Fibroblast of skin of back (primary cell): ENCODE data around the gene GH2. TPM values are rescaled to one million over a fixed set of nuclear protein-coding genes. Genes with fewer than 3 reads are reported as not detected.
"Not testable (repeated sequence)": the region's sequence is repeated elsewhere in the genome, so short reads cannot be mapped to it uniquely, and the experiment has no call there.

Experiments
- DNase-seq: peaks from one replicate; pipeline ENCODE4 v3.0.0-alpha.2; 2013
- polyA plus RNA-seq, 2 experiments: library from polyadenylated mRNA; unstranded; fragments of 120-200 nt; gene quantifications; one replicate each; pipeline ENCODE4 v1.2.1, GENCODE V29; 2013; ENCODE audit not compliant: insufficient read length in 2 of 2

Gene GH2
- not detected for polyA plus RNA-seq (2013, experiment 1 of 2; ENCODE audit: insufficient read length)
- polyA plus RNA-seq (2013, experiment 2 of 2; ENCODE audit: insufficient read length), result not detected

DNA sequence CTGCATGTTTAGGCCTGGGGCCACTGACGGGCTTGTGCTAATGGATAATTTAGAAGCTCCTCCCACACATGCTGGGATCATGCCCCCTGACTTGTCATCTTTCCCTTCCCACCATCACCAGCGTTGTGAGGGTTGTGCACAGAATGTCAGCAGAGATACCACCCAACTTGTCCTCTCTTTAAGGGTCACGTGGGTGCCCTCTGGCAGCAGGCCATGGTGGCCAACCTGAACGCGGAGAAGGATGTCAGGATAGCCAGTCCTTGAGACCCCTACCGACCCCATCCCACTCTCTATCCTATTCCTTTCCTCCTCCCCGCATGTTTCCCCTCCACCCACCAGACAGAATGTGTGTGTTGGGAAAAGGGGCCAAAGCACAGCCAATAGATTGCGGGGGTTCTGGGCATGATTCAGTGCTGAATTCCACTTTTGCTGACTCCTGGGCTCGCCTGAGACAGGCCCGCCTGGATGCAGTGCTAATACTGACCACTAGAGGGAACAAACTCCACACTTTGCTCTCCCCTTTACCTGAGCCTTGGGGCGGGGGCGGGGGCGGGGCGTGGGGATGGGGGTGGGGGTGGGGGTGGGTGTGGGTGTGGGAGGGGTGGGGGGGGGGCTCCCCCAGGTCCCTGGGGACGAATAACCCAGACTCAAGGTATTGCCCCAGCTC, at the start of gene GH2:
TSS of gene GH2 (minus strand) at position 10 of the 667 bp plus-strand sequence. CDS start 143 bp downstream, outside the sequence.
- peak; percentile 45 for DNase-seq

DNA sequence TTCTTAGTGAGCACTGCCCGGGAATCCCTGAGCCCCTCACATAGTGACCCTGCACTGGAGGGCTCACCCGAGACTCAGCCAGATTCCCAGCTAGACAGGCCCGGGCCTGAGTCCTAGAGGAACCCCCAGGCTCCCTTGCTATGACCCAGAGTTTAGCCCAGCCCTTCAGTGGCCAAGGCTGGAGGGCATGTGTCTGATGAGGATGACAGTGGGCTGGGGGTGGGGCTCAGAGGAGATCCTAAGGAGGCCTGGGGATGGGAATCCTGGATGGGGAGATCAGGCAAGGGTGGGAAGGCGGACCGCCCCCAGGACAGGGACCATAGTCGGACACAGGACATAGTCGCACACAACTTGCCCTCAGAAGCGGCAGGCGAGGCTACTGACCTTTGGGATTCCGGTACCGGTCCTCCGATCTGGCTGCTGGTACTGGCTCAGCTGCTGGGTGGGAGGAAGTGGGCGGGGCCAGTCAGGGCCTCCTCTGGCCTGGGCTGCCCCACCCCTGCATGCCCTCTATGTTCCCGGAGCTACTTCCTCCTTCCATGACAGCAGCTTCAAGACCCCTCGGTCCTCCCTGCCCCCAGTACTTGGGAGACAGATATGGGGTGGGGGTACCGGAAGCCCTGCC, 49.3 kb upstream of the GH2 start:
- DNase-seq, result no peak

DNA sequence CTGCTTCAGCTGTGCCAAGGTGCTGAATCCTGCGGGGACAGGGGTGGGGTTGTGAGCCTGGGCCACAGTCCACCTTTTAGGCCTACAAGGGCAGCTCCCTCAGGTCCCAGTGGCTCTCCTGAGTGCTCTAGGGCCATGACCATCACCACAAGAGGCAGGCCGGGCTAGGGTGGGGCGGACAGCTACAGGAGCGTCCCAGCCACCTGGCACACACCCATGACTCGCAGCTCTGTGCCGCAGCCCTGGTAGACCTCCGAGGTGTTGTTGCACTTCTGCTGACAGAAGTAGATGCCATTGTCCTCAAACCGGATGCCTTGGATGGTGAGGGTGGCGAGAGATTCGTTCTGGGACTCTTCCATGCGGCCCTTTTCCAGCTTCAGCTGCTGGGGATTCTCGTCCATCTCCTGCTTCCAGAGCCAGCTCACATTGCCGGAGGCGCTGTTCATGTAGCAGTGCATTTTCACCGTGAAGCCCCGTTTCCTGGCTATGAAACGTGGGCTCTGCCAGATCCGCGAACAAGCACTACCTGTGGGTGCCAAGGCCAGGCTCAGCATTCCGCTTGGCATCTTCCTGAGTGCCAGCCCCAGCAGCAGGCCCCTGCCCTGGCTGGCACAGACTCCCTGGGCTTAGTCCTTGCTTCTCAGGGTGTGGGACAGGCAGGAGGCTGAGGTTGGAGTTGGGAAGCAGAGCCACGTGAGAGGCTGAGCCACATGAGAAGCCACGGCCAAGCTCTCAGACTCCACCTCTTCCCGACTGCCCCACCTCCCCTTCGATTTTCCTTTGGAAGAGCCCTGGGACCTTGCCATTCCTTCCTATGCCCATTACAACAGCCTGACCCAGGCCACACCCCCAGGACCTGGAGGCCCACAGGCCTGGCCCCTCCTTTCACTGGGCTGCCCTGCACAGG, 48.4 kb upstream of the GH2 start:
- no peak for DNase-seq

DNA sequence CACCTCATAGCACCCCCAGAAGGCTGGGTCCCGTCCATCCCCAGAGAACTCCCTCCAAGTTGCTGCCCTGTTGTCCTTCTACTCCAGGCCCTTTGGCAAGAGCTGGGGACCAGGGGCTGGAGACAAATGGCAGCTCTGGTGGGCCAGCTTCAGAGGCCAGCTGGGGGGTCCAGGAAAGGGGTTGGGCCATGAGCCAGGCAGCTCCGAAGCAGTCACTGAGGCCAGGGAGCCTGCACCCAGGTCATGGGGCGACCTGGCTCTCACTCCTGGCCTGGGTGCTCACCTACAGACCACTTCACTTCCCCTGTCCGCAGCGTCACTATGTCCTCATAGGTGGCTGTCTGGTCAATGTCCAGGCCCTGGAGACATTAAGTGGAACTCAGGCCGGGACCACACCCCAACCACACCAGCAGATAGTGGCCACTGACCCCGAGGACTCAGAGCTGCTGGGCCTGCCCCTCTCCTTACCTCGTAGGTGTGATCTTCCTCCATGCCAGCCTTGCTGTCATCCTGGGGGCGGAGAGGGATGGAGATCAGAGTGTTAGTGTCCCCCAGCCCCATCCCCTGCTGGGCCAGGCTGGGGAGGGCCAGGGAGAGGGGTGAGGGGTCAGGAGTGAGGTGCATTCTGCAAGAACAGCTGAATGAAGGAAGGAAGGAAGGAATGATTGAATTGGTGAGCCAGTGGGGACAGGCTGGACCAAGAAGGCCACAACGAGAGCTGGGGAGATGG, 47.4 kb upstream of the GH2 start:
- DNase-seq, result no peak

DNA sequence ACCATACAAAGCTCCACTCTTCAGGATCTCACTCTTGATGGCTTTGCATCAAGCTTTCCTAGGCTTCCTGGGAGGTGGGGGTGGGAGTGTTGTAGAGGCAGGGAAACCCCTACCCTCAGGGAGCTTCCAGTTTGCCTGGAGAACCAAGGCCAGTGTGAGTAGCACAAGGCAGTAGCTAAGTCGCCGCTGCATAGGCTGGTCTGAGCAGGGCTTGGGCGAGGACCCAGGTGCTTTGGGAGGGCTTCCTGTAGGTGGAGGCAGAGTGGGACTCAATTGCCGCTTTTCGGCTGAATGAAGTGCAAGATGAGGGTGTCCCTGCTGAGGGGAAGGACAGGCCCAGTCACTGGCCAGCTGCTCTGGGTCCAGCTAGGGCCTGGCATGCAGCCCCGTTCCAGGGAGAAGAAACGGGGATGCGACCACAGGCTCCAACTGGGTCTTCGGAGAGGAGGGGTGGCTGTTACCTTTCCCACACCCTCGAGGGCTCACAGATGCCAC, 46.5 kb upstream of the GH2 start:
- no peak for DNase-seq

DNA sequence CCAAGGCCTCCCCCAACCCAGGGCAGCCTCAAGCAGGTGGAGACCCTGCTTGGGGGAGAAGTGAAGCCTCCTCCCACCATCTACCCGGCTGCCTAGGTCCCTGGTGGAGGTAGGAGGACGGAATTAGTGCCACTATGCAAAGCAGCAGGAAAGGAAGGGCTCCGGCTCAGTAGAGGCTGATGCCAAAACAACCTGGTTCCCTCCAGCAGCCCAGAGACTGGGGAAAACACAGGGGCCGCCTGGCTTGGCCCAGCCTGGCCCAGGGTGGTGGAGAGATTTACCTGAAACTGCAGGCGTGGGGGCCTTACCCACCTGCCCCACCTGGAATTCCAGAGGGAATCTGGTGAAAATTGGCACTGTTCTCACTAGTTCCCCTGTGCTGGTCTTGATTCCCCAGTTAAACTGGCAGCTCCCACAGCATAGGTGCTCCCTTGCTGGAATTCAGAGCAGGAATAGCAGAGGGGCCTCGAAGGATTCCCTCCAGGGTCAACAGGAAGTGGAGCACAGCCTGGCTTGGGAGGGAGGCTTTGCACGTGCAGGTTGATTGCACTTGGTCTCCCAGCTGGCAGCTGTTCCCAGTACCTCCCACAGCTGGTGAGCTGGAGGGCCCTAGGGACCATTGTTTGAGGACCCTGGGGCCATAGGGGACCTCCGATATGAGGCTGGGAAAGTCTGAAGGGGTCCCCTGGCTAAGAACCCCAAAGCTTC, 45.9 kb upstream of the GH2 start:
- DNase-seq, result no peak

DNA sequence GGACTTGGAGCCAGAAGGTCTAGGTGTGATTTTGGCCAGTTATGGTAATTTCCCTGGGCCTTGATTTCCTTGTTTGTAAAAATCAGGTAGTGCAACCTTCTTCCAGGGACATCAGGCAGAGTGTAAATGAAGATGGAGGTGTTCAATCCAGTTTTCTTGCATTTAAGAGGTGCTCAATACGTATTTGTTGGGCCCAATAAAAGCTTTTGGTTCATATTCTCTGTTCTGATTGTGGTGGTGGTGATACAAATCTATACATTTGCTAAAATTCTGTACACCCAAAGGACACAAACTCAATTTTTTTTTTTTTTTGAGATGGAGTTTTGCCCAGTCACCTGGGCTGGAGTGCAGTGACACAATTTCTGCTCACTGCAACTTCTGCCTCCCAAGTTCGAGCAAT, 44.4 kb upstream of the GH2 start:
- DNase-seq, result no peak

DNA sequence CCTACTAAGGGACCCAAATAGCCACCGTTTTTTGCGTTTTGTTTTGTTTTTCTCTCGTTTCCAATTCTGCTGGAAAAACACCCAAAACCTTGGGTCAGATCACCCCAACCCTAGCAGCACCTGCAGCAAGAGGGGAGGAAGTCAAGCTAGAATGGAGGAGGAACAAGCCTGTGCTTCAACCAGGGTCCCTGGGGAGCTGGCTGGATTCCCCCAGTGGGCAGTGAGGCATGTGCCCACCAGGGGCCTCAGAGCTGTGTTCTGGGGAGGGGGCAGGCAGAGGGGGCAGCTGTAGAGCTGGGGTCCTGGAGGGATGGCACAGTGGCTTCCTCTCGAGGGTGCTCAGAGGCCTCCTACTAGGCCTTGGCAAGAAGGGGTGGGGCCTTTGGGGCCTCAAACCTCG, 43.9 kb upstream of the GH2 start:
- DNase-seq, result no peak

DNA sequence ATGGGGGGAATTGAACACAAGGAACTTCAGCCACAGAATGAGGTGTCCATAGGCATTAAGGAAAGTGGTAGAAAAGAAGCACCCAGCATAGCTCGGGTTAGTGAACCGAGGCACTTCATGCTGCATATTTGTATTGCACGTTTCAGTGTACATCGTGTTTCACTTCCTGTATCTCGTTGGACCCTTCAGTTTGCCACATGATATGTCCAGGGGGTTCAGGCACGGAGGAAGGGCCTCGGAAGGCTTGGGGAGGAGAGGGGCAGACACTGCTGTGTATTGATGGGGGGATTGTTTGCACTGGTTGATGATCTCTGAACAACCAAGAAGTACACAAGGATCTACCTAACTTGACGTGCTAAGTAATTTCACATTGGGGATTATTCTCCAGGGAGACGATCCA, 40.7 kb upstream of the GH2 start:
- not testable (repeated sequence) for DNase-seq

DNA sequence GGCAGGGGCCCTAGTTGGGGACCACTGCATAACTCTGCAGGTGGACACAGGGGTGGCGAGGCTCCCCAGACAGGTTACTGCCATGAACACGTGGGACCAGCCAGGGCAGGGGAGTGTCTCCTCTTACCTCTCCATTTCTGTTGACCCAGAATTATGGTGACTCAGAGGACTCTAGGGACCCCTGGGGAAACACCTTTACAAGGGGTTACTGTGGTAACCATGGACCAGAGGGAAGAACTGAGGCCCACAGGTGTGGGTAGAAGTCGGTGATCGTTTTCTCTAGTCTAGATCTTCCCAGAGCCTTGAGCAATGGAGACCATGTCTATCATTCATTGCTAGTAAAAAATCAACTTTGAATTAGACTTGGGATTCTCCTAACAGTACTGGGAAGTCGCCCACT, 39.0 kb upstream of the GH2 start:
- DNase-seq, result not testable (repeated sequence)

DNA sequence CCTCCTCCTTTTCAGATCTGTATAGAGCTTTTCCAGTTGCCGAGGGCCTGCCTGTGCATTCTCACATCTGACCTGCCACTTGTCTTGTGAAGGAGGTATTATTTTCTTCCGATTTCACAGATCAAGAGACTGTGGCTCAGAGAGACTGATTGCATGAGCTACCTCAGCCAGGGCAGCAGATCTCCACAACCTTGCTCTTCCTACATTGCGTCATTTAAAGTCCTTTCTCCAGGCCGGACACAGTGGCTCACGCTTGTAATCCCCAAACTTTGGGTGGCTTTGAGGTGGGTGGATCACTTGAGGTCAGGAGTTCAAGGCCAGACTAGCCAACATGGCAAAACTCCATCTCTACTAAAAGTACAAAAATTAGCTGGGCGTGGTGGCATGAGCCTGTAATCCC, 38.3 kb upstream of the GH2 start:
- DNase-seq, result not testable (repeated sequence)

DNA sequence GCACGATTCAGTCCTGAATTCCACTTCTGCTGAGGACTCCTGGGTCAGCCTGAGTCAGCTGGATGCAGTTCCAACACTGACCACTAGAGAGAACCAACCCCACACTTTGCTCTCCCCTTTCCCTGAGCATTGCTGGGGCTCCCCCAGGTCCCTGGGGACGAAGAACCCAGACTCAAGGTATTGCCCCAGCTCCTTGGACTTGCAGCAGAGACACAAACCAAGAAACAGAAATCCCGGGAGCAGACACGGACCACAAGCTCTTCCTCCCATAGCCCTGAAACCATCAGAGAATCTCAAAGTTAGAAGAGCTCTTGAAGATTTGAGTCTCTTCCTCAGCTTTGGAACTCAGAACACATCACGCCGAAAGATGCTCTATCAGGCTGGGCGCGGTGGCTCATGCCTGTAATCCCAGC, 37.6 kb upstream of the GH2 start:
- DNase-seq, result peak; percentile 53

DNA sequence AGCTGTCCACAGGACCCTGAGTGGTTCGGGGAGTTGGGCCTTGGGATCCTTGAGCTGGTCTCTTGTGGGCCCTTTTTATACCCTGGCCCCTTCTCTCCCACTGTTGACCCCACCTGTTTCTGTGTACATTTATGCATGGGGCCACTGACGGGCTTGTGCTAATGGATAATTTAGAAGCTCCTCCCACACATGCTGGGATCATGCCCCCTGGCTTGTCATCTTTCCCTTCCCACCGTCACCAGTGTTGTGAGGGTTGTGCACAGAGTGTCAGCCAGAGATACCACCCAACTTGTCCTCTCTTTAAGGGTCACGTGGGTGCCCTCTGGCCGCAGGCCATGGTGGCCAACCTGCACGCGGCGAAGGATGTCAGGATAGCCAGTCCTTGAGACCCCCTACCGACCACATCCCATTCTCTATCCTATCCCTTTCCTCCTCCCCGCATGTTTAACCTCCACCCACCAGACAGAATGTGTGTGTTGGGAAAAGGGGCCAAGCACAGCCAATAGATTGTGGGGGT, 37.1 kb upstream of the GH2 start, which contains the start of gene GH1:
TSS of gene GH1 (minus strand) at position 51 of the 517 bp plus-strand sequence. CDS start 63 bp downstream, outside the sequence.
- not testable (repeated sequence) for DNase-seq

DNA sequence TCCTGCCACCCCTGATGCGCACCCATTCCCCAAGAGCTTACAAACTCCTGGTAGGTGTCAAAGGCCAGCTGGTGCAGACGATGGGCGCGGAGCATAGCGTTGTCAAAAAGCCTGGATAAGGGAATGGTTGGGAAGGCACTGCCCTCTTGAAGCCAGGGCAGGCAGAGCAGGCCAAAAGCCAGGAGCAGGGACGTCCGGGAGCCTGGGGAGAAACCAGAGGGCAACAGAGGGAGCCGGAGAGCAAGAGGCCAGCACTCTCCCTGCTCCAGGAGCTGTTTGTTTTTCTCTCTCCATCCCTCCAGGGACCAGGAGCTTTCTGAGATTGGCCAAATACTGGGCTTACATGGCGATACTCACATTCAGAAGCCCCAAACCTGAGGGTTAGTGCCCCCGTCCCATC, 36.6 kb upstream of the GH2 start:
- no peak for DNase-seq

DNA sequence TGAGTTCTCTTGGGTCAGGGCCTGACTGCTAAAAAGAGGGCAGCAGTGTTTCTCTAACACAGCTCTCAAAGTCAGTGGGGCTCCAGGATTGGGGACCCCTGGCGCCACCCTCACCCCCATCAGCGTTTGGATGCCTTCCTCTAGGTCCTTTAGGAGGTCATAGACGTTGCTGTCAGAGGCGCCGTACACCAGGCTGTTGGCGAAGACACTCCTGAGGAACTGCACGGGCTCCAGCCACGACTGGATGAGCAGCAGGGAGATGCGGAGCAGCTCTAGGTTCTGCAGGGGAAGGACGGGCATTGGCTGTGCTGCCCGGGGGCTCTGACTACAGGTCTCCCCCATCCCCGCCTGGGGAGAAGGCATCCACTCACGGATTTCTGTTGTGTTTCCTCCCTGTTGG, 35.9 kb upstream of the GH2 start:
- DNase-seq, result no peak

DNA sequence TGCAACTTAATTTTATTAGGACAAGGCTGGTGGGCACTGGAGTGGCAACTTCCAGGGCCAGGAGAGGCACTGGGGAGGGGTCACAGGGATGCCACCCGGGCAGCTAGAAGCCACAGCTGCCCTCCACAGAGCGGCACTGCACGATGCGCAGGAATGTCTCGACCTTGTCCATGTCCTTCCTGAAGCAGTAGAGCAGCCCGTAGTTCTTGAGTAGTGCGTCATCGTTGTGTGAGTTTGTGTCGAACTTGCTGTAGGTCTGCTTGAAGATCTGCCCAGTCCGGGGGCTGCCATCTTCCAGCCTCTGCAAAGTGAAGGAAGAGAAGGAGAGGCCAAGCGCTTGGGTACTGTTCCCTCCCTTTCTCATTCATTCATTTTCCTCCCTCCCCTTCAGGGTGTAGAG, 35.5 kb upstream of the GH2 start:
- DNase-seq, result not testable (repeated sequence)

DNA sequence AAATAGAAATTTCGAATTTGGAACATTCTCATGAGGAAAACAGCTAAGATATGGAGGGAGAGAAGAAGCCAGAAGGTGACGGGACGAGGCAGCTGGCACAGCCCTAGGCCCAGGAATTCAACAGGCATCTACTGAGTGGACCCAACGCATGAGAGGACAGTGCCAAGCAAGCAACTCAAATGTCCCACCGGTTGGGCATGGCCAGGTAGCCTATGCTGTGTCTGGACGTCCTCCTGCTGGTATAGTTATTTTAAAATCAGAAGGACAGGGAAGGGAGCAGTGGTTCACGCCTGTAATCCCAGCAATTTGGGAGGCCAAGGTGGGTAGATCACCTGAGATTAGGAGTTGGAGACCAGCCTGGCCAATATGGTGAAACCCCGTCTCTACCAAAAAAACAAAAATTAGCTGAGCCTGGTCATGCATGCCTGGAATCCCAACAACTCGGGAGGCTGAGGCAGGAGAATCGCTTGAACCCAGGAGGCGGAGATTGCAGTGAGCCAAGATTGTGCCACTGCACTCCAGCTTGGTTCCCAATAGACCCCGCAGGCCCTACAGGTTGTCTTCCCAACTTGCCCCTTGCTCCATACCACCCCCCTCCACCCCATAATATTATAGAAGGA, 34.9 kb upstream of the GH2 start:
- no peak for DNase-seq

DNA sequence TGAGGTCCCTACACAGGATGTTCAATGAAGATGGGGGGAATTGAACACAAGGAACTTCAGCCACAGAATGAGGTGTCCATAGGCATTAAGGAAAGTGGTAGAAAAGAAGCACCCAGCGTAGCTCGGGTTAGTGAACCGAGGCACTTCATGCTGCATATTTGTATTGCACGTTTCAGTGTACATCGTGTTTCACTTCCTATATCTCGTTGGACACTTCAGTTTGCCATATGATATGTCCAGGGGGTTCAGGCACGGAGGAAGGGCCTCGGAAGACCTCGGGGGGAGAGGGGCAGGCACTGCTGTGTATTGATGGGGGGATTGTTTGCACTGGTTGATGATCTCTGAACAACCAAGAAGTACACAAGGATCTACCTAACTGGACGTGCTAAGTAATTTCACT, 34.0 kb upstream of the GH2 start:
- DNase-seq, result not testable (repeated sequence)

DNA sequence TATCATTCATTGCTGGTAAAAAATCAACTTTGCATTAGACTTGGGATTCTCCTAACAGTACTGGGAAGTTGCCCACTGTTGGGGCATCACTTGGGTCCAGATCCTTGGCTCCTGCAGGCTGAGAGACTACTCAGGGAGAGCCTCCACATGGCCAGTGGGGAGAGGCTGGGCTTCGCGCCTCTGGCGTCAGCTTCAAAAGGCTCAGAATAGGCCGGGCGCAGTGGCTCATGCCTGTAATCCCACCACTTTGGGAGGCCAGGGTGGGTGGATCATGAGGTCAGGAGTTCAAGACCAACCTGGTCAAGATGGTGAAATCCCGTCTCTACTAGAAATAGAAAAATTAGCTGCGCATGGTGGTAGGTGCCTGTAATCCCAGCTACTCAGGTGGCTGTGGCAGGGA, 32.7 kb upstream of the GH2 start:
- no peak for DNase-seq

DNA sequence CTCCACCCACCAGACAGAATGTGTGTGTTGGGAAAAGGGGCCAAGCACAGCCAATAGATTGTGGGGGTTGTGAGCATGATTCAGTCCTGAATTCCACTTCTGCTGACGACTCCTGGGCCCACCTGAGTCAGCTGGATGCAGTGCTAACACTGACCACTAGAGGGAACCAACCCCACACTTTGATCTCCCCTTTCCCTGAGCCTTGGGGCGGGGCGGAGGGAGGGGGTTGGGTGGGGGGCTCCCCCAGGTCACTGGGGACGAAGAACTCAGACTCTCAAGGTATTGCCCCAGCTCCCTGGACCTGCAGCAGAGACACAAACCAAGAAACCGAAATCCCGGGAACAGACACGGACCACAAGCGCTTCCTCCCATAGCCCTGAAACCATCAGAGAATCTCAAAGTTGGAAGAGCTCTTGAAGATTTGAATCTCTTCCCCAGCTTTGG, 29.9 kb upstream of the GH2 start:
- DNase-seq, result peak; percentile 24
